Astrocyte (in vitro differentiated cells and primary cell): ENCODE data around the gene SSU72. TPM values are rescaled to one million over a fixed set of nuclear protein-coding genes. Genes with fewer than 3 reads are reported as not detected.
A peak's percentile ranks its signal among the peaks of the same experiment; 100 is the strongest.

Experiments
- DNase-seq: peaks from one replicate; pipeline ENCODE4 v3.0.0-alpha.2; 2010; ENCODE audit warnings: low read depth
- FAIRE-seq: peaks from 2 replicates; lab custom pipeline; 2011; peaks lifted over from hg19 to GRCh38; lab: Jason Lieb, UNC
- H2AFZ ChIP-seq: 2 replicates; pipeline ENCODE4 v1.6.0; 2012; ENCODE audit warnings: low read depth, low read length, inconsistent platforms
- H3K27ac ChIP-seq: 2 replicates; pipeline ENCODE4 v1.5.1; 2011; ENCODE audit warnings: low read depth, low read length, inconsistent platforms
- H3K27me3 ChIP-seq: 2 replicates; pipeline ENCODE4 v1.6.0; 2011; ENCODE audit warnings: low read length, inconsistent platforms; ENCODE audit not compliant: insufficient read depth
- H3K36me3 ChIP-seq: 2 replicates; pipeline ENCODE4 v1.5.1; 2011; ENCODE audit warnings: low read length, inconsistent platforms; ENCODE audit not compliant: insufficient read depth
- H3K4me1 ChIP-seq: 2 replicates; pipeline ENCODE4 v1.5.1; 2011; ENCODE audit warnings: low read length, inconsistent platforms; ENCODE audit not compliant: insufficient read depth
- H3K4me2 ChIP-seq: 2 replicates; pipeline ENCODE4 v1.6.0; 2012; ENCODE audit warnings: low read length, inconsistent platforms
- H3K4me3 ChIP-seq: 2 replicates; pipeline ENCODE4 v1.5.1; 2011; ENCODE audit warnings: low read depth, mild to moderate bottlenecking, low read length, inconsistent platforms; ENCODE audit not compliant: insufficient read depth
- H3K79me2 ChIP-seq: 2 replicates; pipeline ENCODE4 v1.6.0; 2012; ENCODE audit warnings: mild to moderate bottlenecking, low read length, inconsistent platforms; ENCODE audit not compliant: insufficient read depth
- H3K9ac ChIP-seq: 2 replicates; pipeline ENCODE4 v1.6.0; 2012; ENCODE audit warnings: mild to moderate bottlenecking, low read length, inconsistent platforms
- H3K9me3 ChIP-seq: 2 replicates; pipeline ENCODE4 v1.5.1; 2012; ENCODE audit warnings: low read depth, mild to moderate bottlenecking, low read length, inconsistent platforms; ENCODE audit not compliant: insufficient read depth
- H4K20me1 ChIP-seq: 2 replicates; pipeline ENCODE4 v1.6.0; 2012; ENCODE audit warnings: low read length, inconsistent platforms; ENCODE audit not compliant: insufficient read depth
- H3K27ac Mint-ChIP-seq: one replicate; pipeline ENCODE4 v1.8.0; 2021; ENCODE audit warnings: mild to moderate bottlenecking, mixed read lengths; ENCODE audit not compliant: unreplicated experiment
- H3K27me3 Mint-ChIP-seq: one replicate; pipeline ENCODE4 v1.8.0; 2021; ENCODE audit warnings: low read depth, mixed read lengths; ENCODE audit not compliant: unreplicated experiment
- H3K36me3 Mint-ChIP-seq: one replicate; pipeline ENCODE4 v1.8.0; 2021; ENCODE audit warnings: low read depth, mixed read lengths; ENCODE audit not compliant: unreplicated experiment
- H3K4me1 Mint-ChIP-seq: one replicate; pipeline ENCODE4 v1.8.0; 2021; ENCODE audit warnings: low read depth, mixed read lengths; ENCODE audit not compliant: unreplicated experiment
- H3K4me3 Mint-ChIP-seq: one replicate; pipeline ENCODE4 v1.8.0; 2021; ENCODE audit warnings: mild to moderate bottlenecking, moderate library complexity, mixed read lengths; ENCODE audit not compliant: unreplicated experiment
- H3K9me3 Mint-ChIP-seq: one replicate; pipeline ENCODE4 v1.8.0; 2021; ENCODE audit warnings: mild to moderate bottlenecking, mixed read lengths; ENCODE audit not compliant: unreplicated experiment
- CTCF ChIP-seq: IDR thresholded peaks from 2 replicates; pipeline ENCODE4 v1.5.1; 2011; ENCODE audit warnings: low read depth, mild to moderate bottlenecking, inconsistent platforms, low read length, moderate library complexity; ENCODE audit not compliant: insufficient read depth
- EZH2 ChIP-seq: IDR thresholded peaks from 2 replicates; pipeline ENCODE4 v1.6.1; 2012; ENCODE audit warnings: mild to moderate bottlenecking, low read length, inconsistent platforms; ENCODE audit not compliant: insufficient read depth
- total RNA-seq: library from RNA; stranded (reverse); gene quantifications from 2 replicates; pipeline ENCODE4 v1.2.1, GENCODE V29; 2021

The SSU72 gene
- total RNA-seq, 1 donor from 2014 or later = 145 TPM

GRCh38 chr1:1617516-1617915, 42.9 kb upstream of the SSU72 start:
- H3K4me1 Mint-ChIP-seq = peaks cover 14% of the 10 kb centered on the region
- TF ChIP-seq EZH2 (no peak), CTCF (no peak)
- no peaks in the 10 kb centered on the region for H3K27me3 Mint-ChIP-seq
- H3K27ac ChIP-seq = no peak overlapping the region
- peaks cover 4% of the 10 kb centered on the region for H3K36me3 Mint-ChIP-seq
- peak overlapping the region; percentile 95 for H3K4me2 ChIP-seq
- FAIRE-seq (no peak), DNase-seq (no peak)
- no peaks in the 10 kb centered on the region for H3K27me3 ChIP-seq
- peak overlapping the region; percentile 18 for H3K27ac Mint-ChIP-seq
- H3K4me1 ChIP-seq = peaks cover 29% of the 10 kb centered on the region
- peak overlapping the region; percentile 100 for H3K9ac ChIP-seq
- H3K9me3 Mint-ChIP-seq = no peaks in the 10 kb centered on the region
- H3K4me3 Mint-ChIP-seq = peak overlapping the region; percentile 92
- H3K79me2 ChIP-seq = peaks cover 45% of the 10 kb centered on the region
- H4K20me1 ChIP-seq = peaks cover 76% of the 10 kb centered on the region
- peaks cover 3% of the 10 kb centered on the region for H3K36me3 ChIP-seq
- H3K4me3 ChIP-seq = peak overlapping the region; percentile 77
- H2AFZ ChIP-seq = no peak overlapping the region
- no peaks in the 10 kb centered on the region for H3K9me3 ChIP-seq

DNA sequence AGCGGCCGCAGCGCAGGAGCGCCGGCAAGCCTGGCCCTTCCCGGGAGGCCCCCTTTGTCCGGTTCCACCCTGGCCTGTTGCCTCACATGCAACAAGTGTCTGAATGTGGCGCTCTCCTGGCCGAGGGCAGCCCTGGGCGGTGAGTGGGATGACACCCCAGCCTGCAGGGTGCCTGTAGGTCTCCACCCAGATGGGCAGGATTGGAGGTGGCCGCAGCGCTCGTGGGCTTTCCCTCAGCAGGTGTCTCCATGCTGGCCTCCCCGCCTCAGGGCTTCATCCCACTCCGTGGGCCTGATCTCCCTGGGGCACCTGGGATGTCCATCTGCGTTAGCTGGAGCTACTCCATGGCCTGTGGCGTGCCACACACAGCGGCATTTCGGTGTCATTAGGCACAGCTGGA, 42.2 kb upstream of the SSU72 start:
- H3K79me2 ChIP-seq = peaks cover 45% of the 10 kb centered on the region
- H2AFZ ChIP-seq = no peak overlapping the region
- Mint-ChIP-seq H3K27me3 (no peaks in the 10 kb centered on the region), H3K4me1 (peaks cover 9% of the 10 kb centered on the region), H3K4me3 (peak overlapping the region; percentile 92), H3K36me3 (peaks cover 6% of the 10 kb centered on the region), H3K9me3 (no peaks in the 10 kb centered on the region), H3K27ac (no peak overlapping the region)
- H3K9ac ChIP-seq = peak overlapping the region; percentile 100
- peaks cover 24% of the 10 kb centered on the region for H3K4me1 ChIP-seq
- H4K20me1 ChIP-seq = peaks cover 74% of the 10 kb centered on the region
- peaks cover 3% of the 10 kb centered on the region for H3K36me3 ChIP-seq
- peak overlapping the region; percentile 95 for H3K4me2 ChIP-seq
- no peak overlapping the region for H3K27ac ChIP-seq
- DNase-seq = no peak
- H3K27me3 ChIP-seq = no peaks in the 10 kb centered on the region
- no peaks in the 10 kb centered on the region for H3K9me3 ChIP-seq
- FAIRE-seq = no peak
- H3K4me3 ChIP-seq = peak overlapping the region; percentile 77
- TF ChIP-seq EZH2 (no peak), CTCF (no peak)

DNA sequence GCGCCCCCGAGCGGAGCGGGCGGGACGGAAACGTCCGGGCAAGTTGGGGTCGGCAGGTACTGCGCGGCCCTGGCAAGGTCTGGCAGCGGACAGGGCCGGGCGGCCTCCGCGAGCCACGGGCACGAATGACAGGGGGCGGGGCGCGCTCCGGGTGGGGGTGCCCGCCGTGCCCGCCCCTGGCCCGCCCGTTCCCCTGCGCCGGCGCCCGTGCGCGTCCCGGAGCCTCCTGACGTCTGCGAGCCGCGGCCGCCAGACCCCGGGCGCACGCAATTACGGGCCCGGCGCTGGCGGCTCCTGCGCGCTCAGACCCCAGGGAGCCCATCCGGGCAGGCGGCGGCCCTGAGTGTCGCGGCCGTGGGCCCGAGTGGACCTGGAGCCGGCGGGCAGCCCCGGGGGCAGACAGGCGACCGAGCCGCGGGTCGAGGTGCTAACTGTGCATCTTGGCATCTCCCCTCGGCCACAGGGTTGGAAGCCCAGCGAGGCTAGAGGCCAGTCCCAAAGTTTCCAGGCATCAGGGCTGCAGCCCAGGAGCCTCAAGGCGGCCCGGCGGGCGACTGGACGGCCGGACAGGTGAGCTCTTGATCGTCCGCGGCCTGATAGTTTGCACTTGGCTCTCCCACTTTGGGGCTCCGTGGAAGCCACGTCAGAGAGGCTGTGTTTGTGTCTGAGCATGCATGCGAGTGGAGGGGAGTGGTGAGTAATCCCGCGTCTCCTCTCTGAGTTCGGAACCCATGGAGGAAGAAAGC, 41.6 kb upstream of the SSU72 start:
- TF ChIP-seq CTCF (no peak), EZH2 (no peak)

More for the DNA sequence above, 41.6 kb upstream of the SSU72 start:
- Histone ChIP-seq H3K79me2 (peaks cover 45% of the 10 kb centered on the region), H3K9me3 (no peaks in the 10 kb centered on the region), H3K27me3 (no peaks in the 10 kb centered on the region), H3K4me3 (peak overlapping the region; percentile 77), H3K36me3 (peaks cover 3% of the 10 kb centered on the region), H3K4me1 (peaks cover 24% of the 10 kb centered on the region), H3K4me2 (peak overlapping the region; percentile 95), H4K20me1 (peaks cover 69% of the 10 kb centered on the region), H3K27ac (peak overlapping the region; percentile 100), H3K9ac (peak overlapping the region; percentile 100), H2AFZ (peak overlapping the region; percentile 78)
- DNase-seq (no peak), FAIRE-seq (no peak)
- H3K27ac Mint-ChIP-seq = peak overlapping the region; percentile 59
- no peaks in the 10 kb centered on the region for H3K9me3 Mint-ChIP-seq
- no peaks in the 10 kb centered on the region for H3K27me3 Mint-ChIP-seq
- H3K36me3 Mint-ChIP-seq = peaks cover 6% of the 10 kb centered on the region
- peak overlapping the region; percentile 92 for H3K4me3 Mint-ChIP-seq
- peaks cover 11% of the 10 kb centered on the region for H3K4me1 Mint-ChIP-seq
